HepG2 (cell line): Measurements from ENCODE around the gene LAMC1.

Experiments
- CTCF ChIP-seq: sonication (generic); formaldehyde crosslinking; IDR thresholded peaks from 2 replicates; pipeline ENCODE4 v1.5.0; 2020; ENCODE audit warnings: mild to moderate bottlenecking, missing genetic modification reagents, moderate library complexity
- E2F5 ChIP-seq: sonication (generic); formaldehyde crosslinking; conservative IDR thresholded peaks from 2 replicates; pipeline ENCODE4 v1.4.0; 2020; ENCODE audit warnings: missing genetic modification reagents
- FOXJ3 ChIP-seq: sonication (generic); formaldehyde crosslinking; IDR thresholded peaks from 2 replicates; pipeline ENCODE4 v1.4.0; 2020; ENCODE audit warnings: missing genetic modification reagents, mild to moderate bottlenecking, borderline replicate concordance
- NR2F1 ChIP-seq, 2 experiments: fragments of 450-650 bp in 1 of 2; formaldehyde crosslinking in 1 of 2; IDR thresholded peaks; 2 replicates each; pipeline versions ENCODE4 v1.5.0 to v1.6.1; 2016 to 2020; ENCODE audit warnings: mild to moderate bottlenecking in 1 of 2, missing compliant biosample characterization in 1 of 2, missing genetic modification reagents in 1 of 2, moderate library complexity in 1 of 2
- REST ChIP-seq, 2 experiments: IDR thresholded peaks; 2 replicates each; pipeline ENCODE4 v1.6.1; 2011 to 2012; ENCODE audit warnings: low read length in 2 of 2, borderline replicate concordance in 1 of 2, low read depth in 1 of 2, mild to moderate bottlenecking in 1 of 2, moderate library complexity in 1 of 2
- UBTF ChIP-seq: sonication (generic); formaldehyde crosslinking; IDR thresholded peaks from 2 replicates; pipeline ENCODE4 v1.4.0; 2020; ENCODE audit warnings: mild to moderate bottlenecking, missing genetic modification reagents
- ZFX ChIP-seq: sonication (generic); formaldehyde crosslinking; IDR thresholded peaks from 2 replicates; pipeline ENCODE4 v1.4.0; 2020; ENCODE audit warnings: mild to moderate bottlenecking, low read depth, missing genetic modification reagents, moderate library complexity
- ZNF589 ChIP-seq: sonication (generic); formaldehyde crosslinking; conservative IDR thresholded peaks from 2 replicates; pipeline ENCODE4 v1.8.0; 2022; ENCODE audit warnings: mild to moderate bottlenecking, moderate library complexity, missing genetic modification reagents

- TF ChIP-seq ZFX: no peak
- TF ChIP-seq CTCF (CRISPR knock-in tag): no peak
- TF ChIP-seq E2F5 (CRISPR knock-in tag): no peak
- no peak for TF ChIP-seq FOXJ3
- TF ChIP-seq REST (IDR thresholded peaks at IDR 0.05; ENCODE audit: borderline replicate concordance in 1 of 2, low read depth in 1 of 2, low read length in 2 of 2): no peak
- TF ChIP-seq NR2F1 (CRISPR knock-in tag; IDR thresholded peaks at IDR 0.05): no peak
- no peak for TF ChIP-seq ZNF589 (CRISPR knock-in tag)
- TF ChIP-seq UBTF (CRISPR knock-in tag): no peak
These were observed 115.1 kb downstream of the LAMC1 start for GRCh38 chr1:183138301-183138700.
